ENCODE results near the gene TXNDC16. TPM values are rescaled to one million over a fixed set of nuclear protein-coding genes. Genes with fewer than 3 reads are reported as not detected.

Gene TXNDC16
- total RNA-seq (2021) = 11.7 and 13.2 TPM in 2 replicates
- long read RNA-seq, full-length matches to known transcripts = 15 of 28 reads
- long read RNA-seq, partial matches to known transcripts = 9 of 28 reads
- long read RNA-seq, other reads (novel, unspliced or antisense) = 4 of 28 reads

GRCh38 chr14:52552063-52552988 lies at the start of gene TXNDC16, which contains the start of gene GPR137C:
TXNDC16 (minus strand) TSS chr14:52552505; CDS start chr14:52543557, 8,948 bp downstream.
GPR137C (plus strand) TSS chr14:52552836; CDS start chr14:52553148, 312 bp downstream.
- H4K91ac ChIP-seq (ENCODE audit: insufficient read length, low read depth, low read length) = no peak within 1 kb of the TSS
- peak; percentile 100 for DNase-seq
- Mint-ChIP-seq H3K4me3 (peak within 1 kb of the TSS; percentile 86 to 97), H3K27me3 (ENCODE audit: low read depth) (0 out of 2 replicates have a peak, but pooled peaks cover 1% of the 10 kb centered on the region), H3K27ac (peak within 1 kb of the TSS; percentile 81 to 93 (median 89)), H3K36me3 (ENCODE audit: insufficient read depth in 1 of 3, low read depth in 3 of 3) (peaks cover 0 to 5% (median 0%) of the 10 kb centered on the region in 3 experiments; a peak in 1 of 7 replicates), H3K4me1 (peaks cover 18 to 21% of the 10 kb centered on the region in 2 experiments), H3K9me3 (no peaks in the 10 kb centered on the region)
- H4K20me1 ChIP-seq (ENCODE audit: control insufficient read depth, insufficient read depth, insufficient read length) = no peaks in the 10 kb centered on the region
- H3K4me2 ChIP-seq (ENCODE audit: insufficient read depth, insufficient read length, low read length) = peak within 1 kb of the TSS; percentile 96
- H3K23ac ChIP-seq (ENCODE audit: insufficient read length, low read depth, low read length) = no peak within 1 kb of the TSS
- no peak within 1 kb of the TSS for H3K56ac ChIP-seq (ENCODE audit: insufficient read length, low read depth, low read length)
- H2AK5ac ChIP-seq (ENCODE audit: insufficient read length, low read length) = no peak within 1 kb of the TSS
- no peak within 1 kb of the TSS for H4K8ac ChIP-seq (replicated peaks; ENCODE audit: insufficient read length, low read depth, low read length)
- H2BK5ac ChIP-seq (ENCODE audit: insufficient read length, low read length) = no peak within 1 kb of the TSS
- peak within 1 kb of the TSS; percentile 88 for H3K9ac ChIP-seq (ENCODE audit: extremely low read depth, insufficient read length, low read length)
- H3K27me3 ChIP-seq (ENCODE audit: insufficient read depth, low read length) = no peaks in the 10 kb centered on the region
- H3K79me1 ChIP-seq (ENCODE audit: insufficient read depth, low read depth, low read length, poor library complexity, severe bottlenecking) = no peaks in the 10 kb centered on the region
- no peak within 1 kb of the TSS for H2BK12ac ChIP-seq (ENCODE audit: insufficient read length, low read depth, low read length)
- no peak within 1 kb of the TSS for H2BK120ac ChIP-seq (ENCODE audit: low read depth, low read length, poor library complexity, severe bottlenecking)
- H3K18ac ChIP-seq (ENCODE audit: insufficient read length, low read depth, low read length) = peak within 1 kb of the TSS; percentile 54
- TF ChIP-seq, protein P1, sequence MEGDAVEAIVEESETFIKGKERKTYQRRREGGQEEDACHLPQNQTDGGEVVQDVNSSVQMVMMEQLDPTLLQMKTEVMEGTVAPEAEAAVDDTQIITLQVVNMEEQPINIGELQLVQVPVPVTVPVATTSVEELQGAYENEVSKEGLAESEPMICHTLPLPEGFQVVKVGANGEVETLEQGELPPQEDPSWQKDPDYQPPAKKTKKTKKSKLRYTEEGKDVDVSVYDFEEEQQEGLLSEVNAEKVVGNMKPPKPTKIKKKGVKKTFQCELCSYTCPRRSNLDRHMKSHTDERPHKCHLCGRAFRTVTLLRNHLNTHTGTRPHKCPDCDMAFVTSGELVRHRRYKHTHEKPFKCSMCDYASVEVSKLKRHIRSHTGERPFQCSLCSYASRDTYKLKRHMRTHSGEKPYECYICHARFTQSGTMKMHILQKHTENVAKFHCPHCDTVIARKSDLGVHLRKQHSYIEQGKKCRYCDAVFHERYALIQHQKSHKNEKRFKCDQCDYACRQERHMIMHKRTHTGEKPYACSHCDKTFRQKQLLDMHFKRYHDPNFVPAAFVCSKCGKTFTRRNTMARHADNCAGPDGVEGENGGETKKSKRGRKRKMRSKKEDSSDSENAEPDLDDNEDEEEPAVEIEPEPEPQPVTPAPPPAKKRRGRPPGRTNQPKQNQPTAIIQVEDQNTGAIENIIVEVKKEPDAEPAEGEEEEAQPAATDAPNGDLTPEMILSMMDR (conservative IDR thresholded peaks at IDR 0.05) = no peak
- H3K79me2 ChIP-seq (ENCODE audit: insufficient read depth, low read length) = no peaks in the 10 kb centered on the region; the same call in 1 of the 2 replicates
- no peak within 1 kb of the TSS for H3K4ac ChIP-seq (ENCODE audit: low read depth, low read length)
- H3T11ph ChIP-seq (ENCODE audit: low read length) = no peak within 1 kb of the TSS
- no peak within 1 kb of the TSS for H4K5ac ChIP-seq (ENCODE audit: insufficient read length, low read depth, low read length)
- H2BK20ac ChIP-seq (ENCODE audit: low read depth, low read length, poor library complexity, severe bottlenecking) = no peak within 1 kb of the TSS
- peaks cover 6% of the 10 kb centered on the region for H3K23me2 ChIP-seq (ENCODE audit: insufficient read length, low read depth, low read length, poor library complexity, severe bottlenecking)
- peak within 1 kb of the TSS; percentile 74; the same call in 1 of the 2 replicates for H3K14ac ChIP-seq (ENCODE audit: insufficient read depth, low read length)
- no peak within 1 kb of the TSS for H2BK15ac ChIP-seq (ENCODE audit: low read depth, low read length)
- H3K4me1 ChIP-seq (ENCODE audit: insufficient read depth, low read length) = 0 out of 2 replicates have a peak, but pooled peaks cover 3% of the 10 kb centered on the region
- no CpG with 5 or more reads among the region's 81 CpGs for WGBS (ENCODE audit: extremely low coverage, insufficient read length, low lambda C conversion rate)
- no peaks in the 10 kb centered on the region for H3K9me3 ChIP-seq (ENCODE audit: control insufficient read depth, low read depth, low read length)
- H2AFZ ChIP-seq (ENCODE audit: low read length) = no peak within 1 kb of the TSS
- H3K27ac ChIP-seq (ENCODE audit: insufficient read length, low read depth, low read length) = no peak within 1 kb of the TSS

Measured in H9 (cell line).